ENCODE results near the gene PRSS57. TPM values are rescaled to one million over a fixed set of nuclear protein-coding genes. Genes with fewer than 3 reads are reported as not detected.

Gene PRSS57
- total and polyA plus RNA-seq, 2 of the 13 experiments (the other 11 are each of a cell fraction or from before 2014, with no cell fraction given), result 0.12 TPM; not detected in 1

- BruUV-seq (replicated peaks), result no TSS peak
- no peaks in the 10 kb centered on the region for H3K79me2 ChIP-seq (ENCODE audit: insufficient read depth, low read length)
- intact Hi-C loops (cut with micrococcal nuclease; ENCODE audit: unreplicated experiment) (no loop called here), in situ Hi-C loops (cut with HindIII; ENCODE audit: extremely low pct_ligation_motif_present, low pct_unique_long_range_greater_than_20kb) (no loop called here)
- no peak overlapping the region for H3K4me2 ChIP-seq (ENCODE audit: low read depth, low read length)
- DNase-seq (ENCODE audit: low spot score) (peak; percentile 61), ATAC-seq (no peak), FAIRE-seq (peak; percentile 18)
- no peak overlapping the region for H3K4me3 ChIP-seq (replicated peaks in 1 of 3; ENCODE audit: insufficient read depth in 1 of 3, low read depth in 2 of 3, low read length in 3 of 3)
- POLR2A ChIA-PET, result interaction anchor here (1.0 to 5.3 kb wide), 5 partner anchors 10 to 80 kb away, joined by 3 to 81 read pairs (median 3); partner anchors contain the start of gene MISP
- peaks cover 66% of the 10 kb centered on the region for H3K4me1 ChIP-seq (ENCODE audit: insufficient read depth, low read length)
- CTCF ChIA-PET (ENCODE audit: low intra/inter-chr PET ratio, low total read pairs), result no interaction called here
- no peak overlapping the region for H3K9ac ChIP-seq (ENCODE audit: insufficient read depth, low read depth, low read length)
- no peak overlapping the region for H3K27ac ChIP-seq (ENCODE audit: extremely low read length, insufficient read depth, low read length)
- WGBS (ENCODE audit: low lambda C conversion rate), result 77% methylated on average over 16 of the region's 19 CpGs
- H3K9me3 ChIP-seq (ENCODE audit: low read length), result no peaks in the 10 kb centered on the region
- H3K36me3 ChIP-seq (replicated peaks in 1 of 2; ENCODE audit: control insufficient read depth in 1 of 2, insufficient read depth in 2 of 2, low read length in 2 of 2), result no peaks in the 10 kb centered on the region
- no peaks in the 10 kb centered on the region for H3K27me3 ChIP-seq (ENCODE audit: control insufficient read depth in 1 of 2, insufficient read depth in 2 of 2, low read length in 2 of 2)
- H2AFZ ChIP-seq (ENCODE audit: low read length), result no peak overlapping the region
- H4K20me1 ChIP-seq (ENCODE audit: insufficient read depth, low read length), result no peaks in the 10 kb centered on the region
- TF ChIP-seq CTCF (CRISPR knock-in tag; IDR thresholded peaks at IDR 0.05), result peak; percentile 55
- peak; percentile 86 for TF ChIP-seq ZNF770 (CRISPR knock-in tag; IDR thresholded peaks at IDR 0.05)
- TF ChIP-seq ZMYM3 (CRISPR knock-in tag; IDR thresholded peaks at IDR 0.05), result peak; percentile 90
- TF ChIP-seq SALL1 (CRISPR knock-in tag; IDR thresholded peaks at IDR 0.05), result 0 out of 2 replicates have a peak, but pooled peaks have one; percentile 20
- no peak for TF ChIP-seq ZNF34 (CRISPR knock-in tag; IDR thresholded peaks at IDR 0.05; ENCODE audit: borderline replicate concordance)
- no peak for TF ChIP-seq HDAC6 (IDR thresholded peaks at IDR 0.05; ENCODE audit: low read depth, low read length)
- TF ChIP-seq RAD21 (CRISPR knock-in tag; IDR thresholded peaks at IDR 0.05), result peak; percentile 40; the same call in 1 of the 2 replicates
- no peak for TF ChIP-seq ZSCAN5A (CRISPR knock-in tag; IDR thresholded peaks at IDR 0.05; ENCODE audit: borderline replicate concordance)
- TF ChIP-seq ZFP91 (CRISPR knock-in tag; IDR thresholded peaks at IDR 0.05; ENCODE audit: borderline replicate concordance), result 0 out of 2 replicates have a peak, but pooled peaks have one; percentile 24
- TF ChIP-seq ZKSCAN1 (IDR thresholded peaks at IDR 0.05; ENCODE audit: low read length), result no peak
- no peak for TF ChIP-seq LCORL (IDR thresholded peaks at IDR 0.05)
- TF ChIP-seq LCORL (CRISPR knock-in tag; IDR thresholded peaks at IDR 0.05), result peak; percentile 49; the same call in 1 of the 2 replicates
- 0 out of 2 replicates have a peak, but pooled peaks have one; percentile 18 for TF ChIP-seq PCBP1 (IDR thresholded peaks at IDR 0.05; ENCODE audit: borderline replicate concordance, low read depth, low read length)
- peak; percentile 95; the same call in 1 of the 2 replicates for TF ChIP-seq CHD4 (IDR thresholded peaks at IDR 0.05; ENCODE audit: borderline replicate concordance, low read length)
- TF ChIP-seq ZSCAN25 (CRISPR knock-in tag; IDR thresholded peaks at IDR 0.05), result peak; percentile 100
- TF ChIP-seq HOXA3 (CRISPR knock-in tag; IDR thresholded peaks at IDR 0.05), result peak; percentile 29; the same call in 1 of the 2 replicates
- TF ChIP-seq NRL (CRISPR knock-in tag; IDR thresholded peaks at IDR 0.05; ENCODE audit: borderline replicate concordance), result 0 out of 2 replicates have a peak, but pooled peaks have one; percentile 29
- TF ChIP-seq STAG1 (CRISPR knock-in tag; IDR thresholded peaks at IDR 0.05), result peak; percentile 40
These were observed 46.4 kb upstream of the PRSS57 start for GRCh38 chr19:741506-742131.

Data from HepG2 (cell line).